GM12891 (cell line): ENCODE results near the gene SLC15A3.

Source experiments
- DNase-seq: peaks from one replicate; pipeline ENCODE4 v3.0.0; 2011; ENCODE audit warnings: low spot score; ENCODE audit not compliant: insufficient read length
- FAIRE-seq: peaks from 2 replicates; lab custom pipeline; 2011; peaks lifted over from hg19 to GRCh38; lab: Jason Lieb, UNC
- PAX5 ChIP-seq: IDR thresholded peaks from 2 replicates; pipeline ENCODE4 v1.6.1; 2011; ENCODE audit warnings: low read length, moderate library complexity, mild to moderate bottlenecking; ENCODE audit not compliant: insufficient read depth, severe bottlenecking
- POLR2A ChIP-seq: IDR thresholded peaks from 2 replicates; pipeline ENCODE4 v1.6.1; 2011; ENCODE audit warnings: low read depth, low read length, control low read depth
- POLR2AphosphoS5 ChIP-seq: IDR thresholded peaks from 2 replicates; pipeline ENCODE4 v1.6.1; 2011; ENCODE audit warnings: low read depth, low read length, control low read depth
- POU2F2 ChIP-seq: IDR thresholded peaks from 2 replicates; pipeline ENCODE4 v1.6.1; 2011; ENCODE audit warnings: low read depth, mild to moderate bottlenecking, control low read depth, low read length, moderate library complexity
- SPI1 ChIP-seq: IDR thresholded peaks from 2 replicates; pipeline ENCODE4 v1.6.1; 2011; ENCODE audit warnings: low read depth, low read length, control low read depth
- TAF1 ChIP-seq: IDR thresholded peaks from 2 replicates; pipeline ENCODE4 v1.6.1; 2011; ENCODE audit warnings: low read depth, low read length, control low read depth

SLC15A3 gene

GRCh38 chr11:60902625-60903024 lies 49.4 kb downstream of the SLC15A3 start:
- TF ChIP-seq POU2F2 (no peak), PAX5 (no peak), POLR2AphosphoS5 (no peak), TAF1 (no peak), POLR2A (no peak), SPI1 (no peak)
- DNase-seq (no peak), FAIRE-seq (no peak)

GRCh38 chr11:60900673-60901404 lies 51.1 kb downstream of the SLC15A3 start:
- DNase-seq (no peak), FAIRE-seq (no peak)
- TF ChIP-seq POU2F2 (no peak), PAX5 (no peak)

- no peak for FAIRE-seq
- TF ChIP-seq POLR2AphosphoS5 (no peak), POU2F2 (no peak), TAF1 (no peak), PAX5 (no peak), SPI1 (no peak), POLR2A (no peak)
- DNase-seq, result no peak
These were observed 52.0 kb downstream of the SLC15A3 start for GRCh38 chr11:60899977-60900376.

GRCh38 chr11:60899046-60899936 lies 52.7 kb downstream of the SLC15A3 start:
- TF ChIP-seq POLR2A (no peak), POLR2AphosphoS5 (no peak), TAF1 (no peak), SPI1 (no peak), PAX5 (no peak), POU2F2 (no peak)
- FAIRE-seq (peak; percentile 55), DNase-seq (no peak)

GRCh38 chr11:60897496-60897895 lies 54.5 kb downstream of the SLC15A3 start:
- TF ChIP-seq PAX5 (no peak), POLR2A (no peak), POU2F2 (no peak), SPI1 (no peak), POLR2AphosphoS5 (no peak), TAF1 (no peak)
- DNase-seq (no peak), FAIRE-seq (no peak)

- no peak for DNase-seq
- no peak for FAIRE-seq
These were observed 56.3 kb downstream of the SLC15A3 start for GRCh38 chr11:60895687-60896086.

GRCh38 chr11:60891103-60891741 lies 60.8 kb downstream of the SLC15A3 start:
- no peak for TF ChIP-seq POLR2A
- no peak for TF ChIP-seq SPI1
- no peak for TF ChIP-seq TAF1
- no peak for TF ChIP-seq PAX5
- FAIRE-seq (no peak), DNase-seq (no peak)

More at GRCh38 chr11:60895687-60896086, 56.3 kb downstream of the SLC15A3 start:
- no peak for TF ChIP-seq POLR2A
- TF ChIP-seq POLR2AphosphoS5, result no peak
- TF ChIP-seq TAF1, result no peak
- no peak for TF ChIP-seq POU2F2
- TF ChIP-seq PAX5, result no peak
- TF ChIP-seq SPI1, result no peak

GRCh38 chr11:60890696-60891095 lies 61.3 kb downstream of the SLC15A3 start:
- TF ChIP-seq POU2F2 (no peak), PAX5 (no peak), POLR2AphosphoS5 (no peak), TAF1 (no peak), SPI1 (no peak), POLR2A (no peak)
- no peak for FAIRE-seq
- no peak for DNase-seq

GRCh38 chr11:60889869-60890311 lies 62.1 kb downstream of the SLC15A3 start:
- FAIRE-seq, result no peak
- DNase-seq, result no peak
- TF ChIP-seq POLR2AphosphoS5, result peak; percentile 82; the same call in 1 of the 2 replicates
- no peak for TF ChIP-seq TAF1
- 0 out of 2 replicates have a peak, but pooled peaks have one; percentile 9 for TF ChIP-seq POU2F2

GRCh38 chr11:60887556-60887955 lies 64.4 kb downstream of the SLC15A3 start:
- TF ChIP-seq POU2F2 (no peak), TAF1 (no peak), POLR2AphosphoS5 (no peak), PAX5 (no peak), SPI1 (no peak), POLR2A (no peak)
- FAIRE-seq, result no peak
- no peak for DNase-seq
